Activated CD4-positive, alpha-beta T cell treated with anti-CD3 and anti-CD28 coated beads, Interleukin-2, amount 50 U/mL, for 1 hour (primary cell): ENCODE data around the gene CD59.

Source experiments
- DNase-seq: peaks from one replicate; pipeline ENCODE4 v3.0.0-alpha.2; 2020

CD59 gene, protein sequence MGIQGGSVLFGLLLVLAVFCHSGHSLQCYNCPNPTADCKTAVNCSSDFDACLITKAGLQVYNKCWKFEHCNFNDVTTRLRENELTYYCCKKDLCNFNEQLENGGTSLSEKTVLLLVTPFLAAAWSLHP

DNA sequence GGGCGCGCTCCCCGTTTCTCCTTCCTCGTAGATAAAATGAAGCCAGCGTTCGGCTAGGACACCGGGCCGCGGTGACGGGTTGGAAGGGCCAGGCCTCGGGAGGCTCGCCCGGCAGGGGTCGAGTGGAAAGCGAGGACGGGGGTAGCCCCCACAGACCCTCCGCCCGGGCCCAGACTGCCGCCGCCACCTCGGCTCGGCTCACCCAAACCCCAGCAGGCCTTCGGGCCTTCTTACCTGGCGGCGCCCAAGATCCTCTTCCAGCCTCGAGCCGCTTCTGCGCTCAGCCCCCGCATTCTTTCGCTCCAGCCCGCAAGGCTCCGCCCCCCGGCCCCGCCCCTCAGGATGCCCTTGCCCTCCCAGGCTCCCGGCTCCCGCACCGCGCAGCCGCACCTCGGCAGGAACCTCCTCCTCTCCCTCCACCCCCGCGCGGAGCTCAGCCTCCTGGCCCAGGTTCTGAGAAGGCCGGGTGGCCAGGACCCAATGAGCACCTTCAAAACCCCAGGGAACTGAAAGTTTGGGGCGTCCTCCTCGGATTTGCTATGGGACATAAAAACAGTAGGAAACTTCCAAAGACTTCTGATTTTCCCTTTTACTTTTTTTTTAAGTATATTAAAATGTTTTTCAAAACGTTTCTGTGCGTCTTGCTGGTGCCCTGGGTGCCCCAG is at the start of gene CD59:
CD59 (minus strand) TSS at position 276 of the 665 bp plus-strand sequence. CDS start 13,978 bp downstream, outside the sequence.
- DNase-seq = peak; percentile 90

DNA sequence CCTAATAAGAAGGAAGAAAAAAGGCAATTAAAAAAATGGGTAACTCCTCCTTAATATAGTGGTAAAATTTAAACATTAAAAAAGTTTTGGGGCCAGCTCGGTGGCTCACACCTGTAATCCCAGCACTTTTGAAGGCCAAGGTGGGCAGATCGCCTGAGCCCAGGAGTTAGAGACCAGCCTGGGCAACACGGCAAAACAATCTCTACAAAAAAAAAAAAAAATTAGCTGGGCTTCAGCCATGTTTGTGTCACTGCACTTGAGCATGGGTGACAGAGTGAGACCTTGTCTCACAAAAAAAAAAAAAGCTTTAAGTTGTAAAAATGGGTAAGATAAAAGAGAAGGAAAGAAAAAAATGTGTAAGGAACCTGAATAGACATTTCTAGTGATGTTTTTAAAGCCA is 49.4 kb upstream of the CD59 start:
- no peak for DNase-seq

DNA sequence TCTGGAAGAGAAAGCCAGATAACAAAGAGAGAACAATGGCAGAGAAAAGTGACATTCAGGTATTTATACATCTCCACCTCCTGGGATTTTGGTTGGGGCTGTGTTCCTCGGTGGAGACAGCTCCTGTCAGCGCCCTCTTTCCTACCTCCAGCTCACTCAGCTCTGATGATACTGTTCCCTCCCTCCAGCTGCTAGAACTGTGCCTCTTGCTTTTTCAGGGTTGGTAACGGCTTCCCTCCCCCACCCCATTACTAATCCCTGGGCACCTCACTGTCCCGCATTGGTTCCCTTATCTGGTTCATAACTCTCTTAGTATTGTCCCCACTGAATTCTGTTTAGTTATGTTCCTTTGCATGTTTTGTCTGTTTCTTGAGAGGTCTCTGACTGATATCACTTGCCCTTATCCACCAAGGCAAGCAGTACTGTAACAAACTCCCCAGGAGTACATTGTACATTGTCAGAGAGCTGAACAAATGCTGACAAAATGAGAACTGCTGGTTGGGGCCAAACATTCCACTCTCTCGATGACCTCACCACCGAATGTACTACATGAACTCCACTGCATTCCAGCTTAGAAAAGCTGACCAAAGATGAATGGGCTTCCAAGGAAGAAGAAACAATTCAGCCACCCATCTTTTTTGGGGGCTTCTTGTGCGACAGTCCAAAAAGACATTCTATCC is 43.8 kb upstream of the CD59 start:
- DNase-seq = no peak

DNA sequence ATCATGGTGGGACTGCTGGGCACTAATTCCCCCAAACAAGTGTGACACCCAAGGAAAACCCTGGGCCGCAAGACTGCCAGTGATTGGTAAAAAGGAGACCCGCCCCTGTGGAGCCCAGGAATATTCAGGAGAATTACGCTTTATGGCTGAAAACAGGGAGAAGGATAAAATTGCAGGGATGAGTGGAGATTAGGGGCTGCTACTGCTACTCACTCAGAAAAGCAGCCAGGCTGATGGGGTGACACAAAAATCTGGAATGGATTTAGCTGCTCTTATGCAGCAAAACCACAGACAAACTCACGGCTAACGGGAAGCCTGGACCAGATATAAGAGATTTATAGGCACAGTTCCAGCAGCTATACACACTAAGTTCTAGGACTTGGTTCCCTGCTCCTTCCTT is 42.5 kb upstream of the CD59 start:
- DNase-seq = no peak

DNA sequence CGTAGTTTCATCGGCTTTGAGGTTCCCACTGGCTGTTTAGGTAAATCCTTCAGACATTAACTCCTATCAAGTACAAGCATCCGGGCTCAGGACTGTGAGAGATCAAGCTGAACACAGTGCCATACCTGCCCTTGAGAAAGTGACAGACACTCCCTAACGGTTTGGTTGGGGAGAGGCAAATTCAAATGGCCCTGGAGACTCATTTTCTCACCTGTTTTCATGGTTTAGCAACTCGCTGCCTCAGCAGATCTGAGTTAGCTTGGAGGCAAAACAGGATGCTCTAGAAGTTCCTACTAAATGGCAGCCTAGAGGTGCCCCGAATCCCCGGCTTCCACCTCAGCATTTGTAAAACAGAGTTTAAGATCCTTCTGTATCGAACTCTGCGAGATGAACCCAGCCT is 41.7 kb upstream of the CD59 start:
- DNase-seq = no peak

DNA sequence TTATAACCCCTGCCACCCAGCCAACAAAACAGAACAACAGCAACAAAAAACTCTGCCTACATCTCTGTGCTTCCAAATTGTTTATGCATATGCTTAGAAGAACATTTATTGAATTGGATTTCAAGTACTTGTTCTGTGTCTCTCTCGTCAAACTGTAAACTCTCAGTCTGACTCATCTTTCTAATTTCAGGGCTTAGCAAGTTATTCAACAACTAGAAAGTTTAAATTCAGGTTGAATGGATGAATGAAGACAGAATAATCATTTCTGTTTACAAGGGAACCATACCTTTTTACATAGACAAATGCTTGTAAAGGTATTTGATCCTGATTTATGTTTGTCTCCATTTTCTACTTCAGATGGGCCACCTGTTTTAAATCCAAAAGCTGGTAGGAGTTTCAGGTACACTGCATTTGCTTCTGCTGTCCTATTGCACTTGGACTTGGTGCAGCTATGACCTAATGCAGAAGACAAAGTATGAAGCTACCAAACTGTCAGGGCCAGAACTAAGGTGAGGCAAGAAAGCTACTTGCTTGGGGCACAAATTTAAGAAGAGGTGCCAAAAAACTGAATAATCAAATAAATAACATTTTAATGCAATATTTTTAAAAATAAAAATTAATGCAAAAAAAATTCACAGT is 39.7 kb upstream of the CD59 start:
- DNase-seq = no peak

DNA sequence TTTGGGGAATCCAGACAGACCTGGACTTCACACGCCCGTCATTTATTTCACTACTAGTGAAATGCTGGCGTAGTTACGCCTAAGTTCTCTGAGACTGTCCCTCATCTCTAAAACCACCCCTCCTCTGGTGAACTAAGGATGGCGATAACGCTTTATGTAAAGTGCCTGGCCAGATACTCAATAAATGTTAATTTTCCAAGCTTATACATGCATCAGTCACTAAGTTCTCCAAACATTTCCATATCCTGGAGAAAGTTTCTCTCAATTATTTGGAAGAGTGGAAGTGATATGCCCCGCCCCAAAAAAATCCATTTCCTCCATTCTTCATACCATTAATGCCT is 39.2 kb upstream of the CD59 start:
- no peak for DNase-seq

DNA sequence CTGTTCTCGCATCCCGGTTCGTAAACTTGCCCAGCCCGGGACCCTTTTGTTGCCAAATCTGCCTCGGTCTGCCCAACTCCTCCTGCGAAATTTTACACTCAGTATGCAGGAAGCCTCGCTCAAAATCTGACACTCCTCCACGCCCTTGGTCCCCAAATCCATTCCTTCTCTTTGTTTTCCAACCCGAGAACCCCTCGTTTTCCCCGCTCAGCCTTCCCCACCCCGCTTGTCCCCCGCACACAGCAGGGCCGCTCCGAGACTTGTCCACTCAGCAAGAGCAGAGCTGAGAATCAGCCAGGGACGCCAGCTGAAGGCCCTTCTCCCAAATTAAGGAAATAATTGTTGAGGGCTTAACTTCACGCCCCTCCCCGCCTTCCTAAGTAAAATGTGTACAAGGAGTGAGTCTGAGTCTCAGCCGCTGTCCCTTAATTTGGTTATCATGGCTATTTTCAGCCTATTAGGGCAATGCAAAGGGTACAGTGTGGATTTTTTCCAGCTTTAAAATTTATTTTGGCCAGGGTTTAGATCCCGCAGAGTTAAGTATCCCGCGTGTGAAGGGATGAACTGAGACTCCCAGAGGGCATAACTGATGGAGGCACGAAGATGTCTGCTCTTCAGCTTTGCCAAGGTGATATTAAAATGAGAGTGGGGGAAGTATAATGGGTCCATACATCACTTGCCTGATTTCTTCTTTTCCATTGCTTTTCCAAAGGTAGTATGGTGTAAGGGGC is 38.7 kb upstream of the CD59 start:
- DNase-seq = no peak

DNA sequence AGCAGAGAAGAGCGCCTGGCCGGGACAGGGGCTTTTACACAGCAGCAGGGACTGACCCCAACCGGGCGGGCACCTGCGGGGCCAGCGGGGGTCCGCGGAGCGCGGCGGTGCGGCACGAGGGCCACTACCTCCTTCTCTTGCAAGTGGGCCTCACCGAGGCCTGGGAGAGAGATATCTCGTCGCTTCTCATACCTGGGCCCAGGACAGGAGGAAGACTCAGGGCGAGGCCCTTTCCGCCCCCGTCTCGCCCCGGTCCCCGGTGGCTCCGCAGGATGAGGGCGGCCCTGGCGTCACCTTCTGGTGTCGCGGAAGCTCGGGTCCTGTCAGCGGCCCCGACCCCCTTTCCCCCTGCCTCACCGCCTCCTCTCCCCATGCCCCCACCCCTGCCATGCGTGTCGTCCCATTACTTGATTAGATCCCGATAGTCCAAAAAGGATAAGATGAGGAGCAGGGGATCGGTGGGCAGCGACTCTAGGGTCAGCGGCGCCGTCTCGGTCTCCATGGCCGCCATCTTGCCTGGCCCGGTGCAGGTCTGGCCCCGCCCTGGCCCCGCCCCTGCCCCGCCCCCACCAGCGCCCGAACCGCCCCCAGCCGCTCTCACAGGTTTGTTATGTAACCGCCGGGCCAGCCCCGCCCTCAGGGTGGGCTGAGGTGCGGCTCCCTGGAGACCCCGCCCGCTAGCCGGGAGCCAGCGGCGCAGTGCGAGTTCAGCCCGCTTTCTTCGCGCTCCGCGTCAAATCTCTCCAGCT is 37.9 kb upstream of the CD59 start, which contains the start of gene FBXO3:
FBXO3 (minus strand) TSS at position 534 of the 749 bp plus-strand sequence; CDS start at position 511, 23 bp downstream.
- DNase-seq = peak; percentile 85

GRCh38 chr11:33773404-33773986 is 37.3 kb upstream of the CD59 start:
- peak; percentile 26 for DNase-seq

- no peak for DNase-seq
These were observed 36.6 kb upstream of the CD59 start for GRCh38 chr11:33772870-33773269.

DNA sequence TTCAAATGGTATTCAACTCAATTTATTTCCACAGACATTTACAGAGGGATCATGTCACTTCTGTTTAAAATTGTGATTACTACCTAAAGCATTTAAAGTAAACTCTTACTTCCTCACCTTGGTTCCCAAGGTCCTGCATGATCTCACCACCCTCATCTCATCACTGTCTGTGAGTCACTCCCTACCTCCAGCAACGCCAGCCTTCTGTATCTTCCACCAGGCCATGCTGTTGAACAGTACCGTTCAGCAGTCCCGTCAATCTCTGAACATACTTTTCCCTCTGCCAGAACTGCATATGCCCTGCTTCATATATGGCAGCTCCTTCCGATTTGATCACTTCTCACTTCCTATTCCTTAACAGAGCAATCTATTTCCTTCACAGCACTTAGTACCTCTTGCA is 36.1 kb upstream of the CD59 start:
- DNase-seq = no peak

DNA sequence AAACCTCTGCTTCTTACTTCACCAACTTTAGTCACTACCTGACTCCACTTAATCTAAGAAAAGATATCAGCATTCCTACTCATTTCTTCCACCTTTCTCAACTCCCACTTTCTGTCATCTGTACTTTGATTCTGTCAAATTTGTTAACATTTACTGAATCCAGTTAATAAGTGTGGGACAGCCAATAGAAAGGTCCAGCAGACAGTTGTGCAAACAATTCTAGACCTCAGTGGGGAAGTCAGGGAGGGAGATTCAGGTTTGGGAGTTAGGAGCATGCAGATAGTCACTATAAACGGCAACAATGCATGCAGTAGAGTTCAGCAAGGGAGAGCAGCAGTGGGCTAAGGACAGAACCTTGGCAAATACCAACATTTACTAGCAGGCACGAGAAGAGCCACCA is 34.0 kb upstream of the CD59 start:
- no peak for DNase-seq

DNA sequence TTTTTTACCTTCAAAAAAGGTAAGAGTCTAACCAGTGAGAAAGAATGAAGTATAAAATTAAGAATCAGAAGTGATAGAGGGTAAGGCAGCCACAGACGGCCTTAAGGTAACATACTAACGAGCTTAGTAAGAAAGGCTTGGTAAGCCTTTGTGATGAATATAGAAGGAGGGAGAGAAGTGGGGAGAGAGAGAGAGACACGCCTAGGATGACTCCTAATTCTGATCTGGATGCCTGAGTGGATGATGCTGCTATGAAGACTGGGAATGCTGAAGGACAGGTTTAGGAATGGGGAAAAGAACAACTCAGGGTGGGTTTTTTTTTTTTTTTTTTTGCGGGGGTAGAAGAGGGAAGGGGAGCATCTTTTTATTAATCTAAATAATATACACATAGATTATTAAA is 33.3 kb upstream of the CD59 start:
- DNase-seq = no peak

GRCh38 chr11:33767624-33768023 is 31.4 kb upstream of the CD59 start:
- no peak for DNase-seq

GRCh38 chr11:33766085-33766484 is 29.9 kb upstream of the CD59 start:
- no peak for DNase-seq

DNA sequence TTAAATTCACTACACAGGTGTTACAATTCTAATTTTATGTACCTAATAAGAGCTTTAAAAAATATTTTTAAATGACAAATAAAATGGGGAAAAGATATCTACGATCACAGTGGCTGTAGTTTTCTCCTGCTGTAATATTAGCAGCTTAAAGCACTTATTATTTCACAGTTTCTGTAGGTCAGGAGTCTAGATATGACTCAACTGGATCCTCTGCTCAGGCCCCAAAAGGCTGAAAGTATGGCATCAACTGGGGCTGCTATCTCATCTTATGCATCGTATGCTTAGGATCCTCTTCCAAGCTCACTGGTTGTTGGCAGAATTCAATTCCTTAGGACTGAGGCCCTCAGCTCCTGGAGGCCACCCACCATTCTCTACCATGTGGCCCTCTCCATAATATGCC is 25.2 kb upstream of the CD59 start:
- DNase-seq = no peak

DNA sequence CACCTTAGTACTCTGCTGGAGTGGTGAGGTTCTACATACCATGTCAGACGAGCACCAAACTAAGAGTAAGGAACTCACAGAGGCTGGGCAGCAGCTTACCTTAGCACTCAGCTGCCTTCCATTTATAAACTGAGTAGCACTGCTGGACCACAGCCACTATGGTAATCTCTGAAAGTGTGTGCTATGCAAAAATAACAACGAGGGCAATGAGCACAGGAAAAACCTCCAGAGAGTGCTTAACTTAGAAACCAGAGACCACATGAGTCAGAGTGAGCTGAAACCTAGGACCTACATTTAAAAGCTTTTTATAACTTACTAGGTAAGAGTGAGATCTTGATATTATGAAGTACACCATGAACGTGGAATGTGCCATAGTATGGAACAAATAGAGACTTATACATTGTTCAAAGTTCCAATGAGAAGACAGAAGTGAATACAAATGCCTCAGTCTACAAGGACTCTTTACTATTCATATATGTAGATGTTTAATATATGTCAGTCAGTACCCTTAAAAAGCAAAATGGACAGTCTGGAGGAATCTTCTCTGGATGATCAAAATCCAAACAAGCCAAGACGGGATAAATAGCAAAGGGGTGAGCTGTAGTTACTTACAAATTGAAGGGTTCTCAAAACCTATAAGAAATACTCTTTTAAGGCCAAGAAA is 17.2 kb upstream of the CD59 start:
- no peak for DNase-seq

DNA sequence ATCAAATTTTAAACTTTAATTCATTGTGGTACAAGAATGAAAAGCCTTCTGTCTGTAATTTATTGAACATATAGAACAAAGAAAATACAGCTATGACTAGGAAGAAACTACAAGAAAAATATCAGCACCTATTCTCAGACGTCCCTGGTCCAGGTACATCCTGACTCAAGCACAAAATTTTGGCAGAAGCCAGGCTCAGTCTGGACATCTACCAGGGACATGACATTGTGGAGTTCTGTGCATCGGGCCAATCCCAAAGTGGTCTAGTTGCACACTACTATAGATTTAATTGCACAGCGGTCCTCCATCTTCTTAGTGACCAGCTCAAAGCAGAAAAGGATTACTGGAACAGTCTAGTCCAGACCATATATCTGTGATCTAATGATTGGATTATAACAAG is 15.7 kb upstream of the CD59 start:
- DNase-seq = no peak

DNA sequence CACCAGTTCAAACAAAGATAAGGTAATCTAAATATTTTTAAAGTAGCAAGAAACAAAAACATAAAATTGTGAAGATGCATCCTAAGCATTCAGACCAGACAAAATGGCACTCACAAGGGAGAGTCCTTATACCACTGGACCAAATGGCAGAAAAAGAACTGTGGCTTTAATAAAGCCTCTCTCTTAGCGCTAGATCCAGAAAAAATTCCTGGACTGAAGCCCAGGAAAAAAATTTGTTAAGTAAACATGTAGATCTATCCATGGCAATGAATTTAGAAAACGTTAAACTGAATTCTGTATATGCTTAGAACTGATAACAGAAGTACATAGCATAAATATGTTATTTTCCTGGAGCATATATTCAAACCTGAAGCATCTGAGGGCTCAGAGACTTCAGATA is 11.8 kb upstream of the CD59 start:
- no peak for DNase-seq

DNA sequence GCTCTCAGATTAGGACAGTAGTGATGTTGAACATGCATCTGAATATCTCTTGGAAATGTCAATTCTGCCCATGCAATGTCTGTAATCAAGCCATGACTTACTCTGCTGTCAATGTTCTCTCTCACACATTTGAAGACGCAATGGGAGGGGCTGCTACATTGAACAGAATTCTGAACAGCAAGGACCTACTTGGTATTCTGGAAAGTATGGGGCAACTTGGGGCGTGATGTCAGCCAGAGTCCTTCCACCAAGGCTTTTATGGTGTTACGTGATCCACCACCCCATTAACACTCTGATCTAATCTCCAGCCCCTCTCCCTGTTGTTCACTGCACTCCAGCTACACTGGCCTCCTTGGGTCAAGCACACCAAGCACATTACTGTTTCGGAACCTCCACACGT is 7.1 kb upstream of the CD59 start:
- DNase-seq = no peak
